H1 (cell line): ENCODE data around the gene ADGRG2. TPM values are rescaled to one million over a fixed set of nuclear protein-coding genes. Genes with fewer than 3 reads are reported as not detected.

Experiments used
- CTCF ChIA-PET: fragments of 300-600 bp; sonication (Branson Sonifier 250); formaldehyde crosslinking; loops from one replicate; lab custom pipeline; 2021; ENCODE audit not compliant: partially characterized antibody; lab: Charles Lee
- POLR2A ChIA-PET: fragments of 300-600 bp; sonication (Branson Sonifier 250); formaldehyde crosslinking; loops from one replicate; lab custom pipeline; 2021; ENCODE audit warnings: inconsistent platforms; ENCODE audit not compliant: partially characterized antibody; lab: Charles Lee
- DNase-seq, 2 experiments: peaks; one replicate each; pipeline versions ENCODE4 v3.0.0 to v3.0.0-alpha.2; 2010 to 2022; ENCODE audit warnings: low spot score in 2 of 2, low read depth in 1 of 2, mixed read lengths in 1 of 2
- FAIRE-seq: peaks from 2 replicates; lab custom pipeline; 2011; peaks lifted over from hg19 to GRCh38; lab: Jason Lieb, UNC
- H2AFZ ChIP-seq: 2 replicates; pipeline ENCODE4 v1.8.1; 2012; ENCODE audit warnings: low read length, inconsistent platforms
- H2AK5ac ChIP-seq: 2 replicates; pipeline ENCODE4 v1.6.1; 2013; ENCODE audit warnings: low read depth, low read length
- H2BK120ac ChIP-seq: replicated peaks from 2 replicates; pipeline ENCODE3; 2013; ENCODE audit warnings: low read depth, low read length, inconsistent platforms
- H2BK12ac ChIP-seq: 2 replicates; pipeline ENCODE4 v1.6.1; 2013; ENCODE audit warnings: low read depth, low read length
- H2BK15ac ChIP-seq: 2 replicates; pipeline ENCODE4 v1.6.1; 2013; ENCODE audit warnings: low read length
- H2BK20ac ChIP-seq: 2 replicates; pipeline ENCODE4 v1.6.1; 2013; ENCODE audit warnings: low read length
- H2BK5ac ChIP-seq: 2 replicates; pipeline ENCODE4 v1.6.1; 2013; ENCODE audit warnings: low read depth, low read length
- H3K14ac ChIP-seq: 2 replicates; pipeline ENCODE4 v1.6.1; 2013; ENCODE audit warnings: inconsistent platforms; ENCODE audit not compliant: insufficient read length
- H3K18ac ChIP-seq: 2 replicates; pipeline ENCODE4 v1.6.1; 2013; ENCODE audit warnings: low read length; ENCODE audit errors: extremely low read depth
- H3K23ac ChIP-seq: 2 replicates; pipeline ENCODE4 v1.6.1; 2013; ENCODE audit warnings: inconsistent platforms; ENCODE audit not compliant: insufficient read length
- H3K23me2 ChIP-seq: 2 replicates; pipeline ENCODE4 v1.6.1; 2013; ENCODE audit warnings: low read depth, low read length
- H3K27ac ChIP-seq: 2 replicates; pipeline ENCODE4 v1.6.1; 2011; ENCODE audit warnings: low read depth, low read length, inconsistent platforms
- H3K27me3 ChIP-seq, 4 experiments: replicated peaks in 1 of 4; 1 replicate in 1 of 4; 2 replicates in 3 of 4; pipeline versions ENCODE4 v1.6.1 to v1.8.1; 2011 to 2013; ENCODE audit warnings: low read length in 3 of 4, mild to moderate bottlenecking in 3 of 4, inconsistent platforms in 2 of 4, mixed read lengths in 2 of 4, moderate library complexity in 1 of 4; ENCODE audit not compliant: control insufficient read depth in 3 of 4, insufficient read depth in 3 of 4; ENCODE audit errors: extremely low read depth in 1 of 4
- H3K36me3 ChIP-seq, 4 experiments: 2 replicates each; pipeline versions ENCODE4 v1.6.1 to v1.8.1; 2011 to 2013; ENCODE audit warnings: mild to moderate bottlenecking in 4 of 4, low read length in 3 of 4, moderate library complexity in 2 of 4, control low read depth in 1 of 4, inconsistent platforms in 1 of 4; ENCODE audit not compliant: insufficient read depth in 4 of 4, control insufficient read depth in 2 of 4
- H3K4ac ChIP-seq: replicated peaks from 2 replicates; pipeline ENCODE3; 2013; ENCODE audit warnings: low read length, low read depth, mixed read lengths, inconsistent platforms; ENCODE audit not compliant: insufficient read length
- H3K4me1 ChIP-seq, 4 experiments: replicated peaks in 1 of 4; 1 replicate in 1 of 4; 2 replicates in 3 of 4; pipeline versions ENCODE4 v1.6.1 to v1.8.1; 2011 to 2013; ENCODE audit warnings: low read length in 3 of 4, inconsistent platforms in 2 of 4, mixed read lengths in 1 of 4; ENCODE audit not compliant: insufficient read depth in 4 of 4, control insufficient read depth in 3 of 4
- H3K4me2 ChIP-seq, 2 experiments: 2 replicates each; pipeline versions ENCODE4 v1.6.1 to v1.8.1; 2011 to 2013; ENCODE audit warnings: low read depth in 2 of 2, low read length in 2 of 2, control low read depth in 1 of 2, inconsistent platforms in 1 of 2, mild to moderate bottlenecking in 1 of 2; ENCODE audit not compliant: insufficient read depth in 1 of 2
- H3K4me3 ChIP-seq, 4 experiments: fragments of 200-600, 300-600 bp in 1 of 4; sonication (generic), shearing (Covaris generic), sonication (Bioruptor Twin) in 1 of 4; 2 replicates each; pipeline versions ENCODE4 v1.5.1 to v1.8.1; 2011 to 2016; ENCODE audit warnings: low read length in 4 of 4, low read depth in 3 of 4, control low read depth in 2 of 4, inconsistent platforms in 2 of 4, mild to moderate bottlenecking in 2 of 4, mixed read lengths in 1 of 4, moderate library complexity in 1 of 4; ENCODE audit not compliant: insufficient read depth in 2 of 4; ENCODE audit errors: extremely low read depth in 1 of 4
- H3K56ac ChIP-seq: replicated peaks from 2 replicates; pipeline ENCODE3; 2013; ENCODE audit warnings: low read depth, mild to moderate bottlenecking, mixed read lengths, low read length, inconsistent platforms; ENCODE audit not compliant: insufficient read length
- H3K79me1 ChIP-seq: 2 replicates; pipeline ENCODE4 v1.6.1; 2013; ENCODE audit warnings: low read depth, low read length, control low read depth
- H3K79me2 ChIP-seq, 2 experiments: 2 replicates each; pipeline versions ENCODE4 v1.6.1 to v1.8.1; 2012 to 2013; ENCODE audit warnings: low read length in 2 of 2, mild to moderate bottlenecking in 2 of 2, inconsistent platforms in 1 of 2; ENCODE audit not compliant: insufficient read depth in 2 of 2, control insufficient read depth in 1 of 2
- H3K9ac ChIP-seq, 4 experiments: replicated peaks in 1 of 4; 1 replicate in 1 of 4; 2 replicates in 3 of 4; pipeline versions ENCODE4 v1.6.1 to v1.8.1; 2011 to 2013; ENCODE audit warnings: low read depth in 3 of 4, low read length in 3 of 4, control low read depth in 2 of 4, mild to moderate bottlenecking in 2 of 4, moderate library complexity in 2 of 4, inconsistent platforms in 1 of 4; ENCODE audit errors: extremely low read depth in 1 of 4
- H3K9me3 ChIP-seq, 2 experiments: 2 replicates each; pipeline versions ENCODE4 v1.6.1 to v1.8.1; 2012 to 2013; ENCODE audit warnings: mild to moderate bottlenecking in 2 of 2, moderate library complexity in 2 of 2, control low read depth in 1 of 2, inconsistent platforms in 1 of 2, low read depth in 1 of 2, low read length in 1 of 2, mixed read lengths in 1 of 2; ENCODE audit not compliant: insufficient read depth in 2 of 2
- H4K20me1 ChIP-seq, 2 experiments: replicated peaks in 1 of 2; 2 replicates each; pipeline versions ENCODE3 to v1.8.1; 2011 to 2013; ENCODE audit warnings: inconsistent platforms in 2 of 2, low read length in 2 of 2, mild to moderate bottlenecking in 1 of 2; ENCODE audit not compliant: insufficient read depth in 2 of 2, control insufficient read depth in 1 of 2
- H4K5ac ChIP-seq: 2 replicates; pipeline ENCODE4 v1.6.1; 2013; ENCODE audit warnings: low read length, low read depth, mixed read lengths, inconsistent platforms; ENCODE audit not compliant: insufficient read length
- H4K8ac ChIP-seq: 2 replicates; pipeline ENCODE4 v1.8.0; 2013; ENCODE audit warnings: mild to moderate bottlenecking, moderate library complexity, low read length, inconsistent platforms; ENCODE audit not compliant: insufficient read depth; ENCODE audit errors: extremely low read depth
- H4K91ac ChIP-seq: replicated peaks from 2 replicates; pipeline ENCODE3; 2013; ENCODE audit warnings: low read length, mixed read lengths, inconsistent platforms; ENCODE audit not compliant: insufficient read length
- EP300 ChIP-seq, 2 experiments: IDR thresholded peaks; 1 replicate in 1 of 2; 2 replicates in 1 of 2; pipeline ENCODE4 v1.6.1; 2011 to 2012; ENCODE audit warnings: low read depth in 2 of 2, low read length in 2 of 2, mild to moderate bottlenecking in 2 of 2, borderline replicate concordance in 1 of 2, inconsistent platforms in 1 of 2, moderate library complexity in 1 of 2
- GTF2F1 ChIP-seq: IDR thresholded peaks from 2 replicates; pipeline ENCODE4 v1.6.1; 2012; ENCODE audit warnings: low read depth, low read length, improper control_type of control experiment, borderline replicate concordance
- NRF1 ChIP-seq: IDR thresholded peaks from 2 replicates; pipeline ENCODE4 v1.6.1; 2011; ENCODE audit warnings: mild to moderate bottlenecking, low read depth, low read length, improper control_type of control experiment
- RNF2 ChIP-seq: fragments of 200-900, 300-1000 bp; sonication (generic); IDR thresholded peaks from 2 replicates; pipeline ENCODE4 v1.7.1; 2016; ENCODE audit warnings: borderline replicate concordance, low read depth, mild to moderate bottlenecking, antibody characterized with exemption, low read length; ENCODE audit not compliant: poor library complexity, severe bottlenecking; ENCODE audit errors: missing control alignments
- SP2 ChIP-seq: IDR thresholded peaks from 2 replicates; pipeline ENCODE4 v1.6.1; 2012; ENCODE audit warnings: mild to moderate bottlenecking, low read length, inconsistent platforms
- TAF1 ChIP-seq: IDR thresholded peaks from 2 replicates; pipeline ENCODE4 v1.6.1; 2011; ENCODE audit warnings: mild to moderate bottlenecking, low read depth, low read length
- TCF12 ChIP-seq: IDR thresholded peaks from 2 replicates; pipeline ENCODE4 v1.6.1; 2011; ENCODE audit warnings: low read depth, mild to moderate bottlenecking, low read length
- WGBS, 2 experiments: shearing (Covaris generic) in 1 of 2; methylation state at CpG; one replicate each; pipeline versions ENCODE4 v1.1.6 to v1.1.7; 2013 to 2015; ENCODE audit warnings: low lambda C conversion rate in 2 of 2, mixed read lengths in 2 of 2, inconsistent platforms in 1 of 2, low coverage in 1 of 2, missing lambda C conversion rate in 1 of 2; ENCODE audit not compliant: insufficient replicate concordance in 2 of 2, insufficient coverage in 1 of 2, insufficient read length in 1 of 2; ENCODE audit errors: extremely low coverage in 1 of 2, missing lambda C conversion rate in 1 of 2; 5-methylcytosine and 5-hydroxymethylcytosine counted together
- polyA plus RNA-seq, 7 experiments: library from polyadenylated mRNA; depleted of rRNA in 3 of 7; stranded (reverse) in 5 of 7; unstranded in 2 of 7; fragments of >200 nt in 5 of 7; fragments of 200-250 nt in 2 of 7; gene quantifications; 1 replicate in 5 of 7; 2 replicates in 1 of 7; 4 replicates in 1 of 7; pipeline versions ENCODE4 v1.2.1 to v1.2.3, GENCODE V29; 2011 to 2013; ENCODE audit warnings: missing spikeins in 2 of 7, mixed read lengths in 2 of 7
- total RNA-seq: library from RNA; stranded (reverse); fragmentation: NEBNext Ultra II Directional; extraction: Animal tissue kit (Norgen Biotek cat#: 25700); gene quantifications from 2 replicates; pipeline ENCODE4 v1.2.1, GENCODE V29; 2021
- TF ChIP-seq, protein P1 (sequence below): IDR thresholded peaks from 2 replicates; pipeline ENCODE4 v1.6.1; 2012; ENCODE audit warnings: low read length, inconsistent platforms

Gene ADGRG2
- total and polyA plus RNA-seq, 2 of the 8 experiments (the other 6 are each of a cell fraction or from before 2014, with no cell fraction given): 8.9 to 13.3 TPM

DNA sequence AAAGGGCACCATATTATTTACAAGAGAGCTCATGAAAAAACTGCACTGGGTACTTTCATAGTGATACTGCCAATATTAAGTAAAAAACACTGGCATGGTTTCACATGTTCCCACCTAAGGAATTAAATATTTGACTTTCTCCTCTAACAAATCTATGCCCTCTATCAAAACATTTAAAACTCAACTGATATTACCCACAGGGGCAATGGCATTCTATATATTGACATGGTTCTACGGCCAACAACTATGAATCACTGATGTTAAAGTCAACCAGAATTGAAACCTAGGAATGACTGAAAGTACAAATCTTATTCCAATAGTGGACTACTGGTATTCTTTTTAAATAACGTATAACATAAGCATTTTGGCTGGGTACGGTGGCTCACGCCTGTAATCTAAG lies 166.6 kb downstream of the ADGRG2 start:
- TF ChIP-seq RNF2: no peak
- TF ChIP-seq, protein P1, sequence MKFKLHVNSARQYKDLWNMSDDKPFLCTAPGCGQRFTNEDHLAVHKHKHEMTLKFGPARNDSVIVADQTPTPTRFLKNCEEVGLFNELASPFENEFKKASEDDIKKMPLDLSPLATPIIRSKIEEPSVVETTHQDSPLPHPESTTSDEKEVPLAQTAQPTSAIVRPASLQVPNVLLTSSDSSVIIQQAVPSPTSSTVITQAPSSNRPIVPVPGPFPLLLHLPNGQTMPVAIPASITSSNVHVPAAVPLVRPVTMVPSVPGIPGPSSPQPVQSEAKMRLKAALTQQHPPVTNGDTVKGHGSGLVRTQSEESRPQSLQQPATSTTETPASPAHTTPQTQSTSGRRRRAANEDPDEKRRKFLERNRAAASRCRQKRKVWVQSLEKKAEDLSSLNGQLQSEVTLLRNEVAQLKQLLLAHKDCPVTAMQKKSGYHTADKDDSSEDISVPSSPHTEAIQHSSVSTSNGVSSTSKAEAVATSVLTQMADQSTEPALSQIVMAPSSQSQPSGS: no peak
- no peak for TF ChIP-seq TAF1
- no peak for TF ChIP-seq GTF2F1
- TF ChIP-seq TCF12: no peak
- no peak for TF ChIP-seq EP300 (IDR thresholded peaks at IDR 0.05; ENCODE audit: borderline replicate concordance in 1 of 2, low read depth in 2 of 2, low read length in 2 of 2)
- no peak for TF ChIP-seq NRF1
- TF ChIP-seq SP2: no peak
- H3K4me1 ChIP-seq: no peaks in the 10 kb centered on the region
- H3K27ac ChIP-seq: no peak overlapping the region
- no peak overlapping the region for H4K91ac ChIP-seq
- H3K56ac ChIP-seq: no peak overlapping the region
- no peaks in the 10 kb centered on the region for H3K27me3 ChIP-seq
- no peak overlapping the region for H2BK12ac ChIP-seq
- H3K36me3 ChIP-seq: peaks cover 0 to 4% (median 0%) of the 10 kb centered on the region in 4 experiments; a peak in 2 of 8 replicates
- no peak overlapping the region for H2BK120ac ChIP-seq
- no peaks in the 10 kb centered on the region for H4K20me1 ChIP-seq
- no peak overlapping the region for H3K9ac ChIP-seq
- no peaks in the 10 kb centered on the region for H3K79me1 ChIP-seq
- H3K23me2 ChIP-seq: no peaks in the 10 kb centered on the region; the same call in 1 of the 2 replicates
- H3K79me2 ChIP-seq: no peaks in the 10 kb centered on the region
- no peak for FAIRE-seq
- no peak overlapping the region for H4K5ac ChIP-seq
- ChIA-PET CTCF (no interaction called here), POLR2A (no interaction called here)
- no peak overlapping the region for H3K4me3 ChIP-seq
- no peaks in the 10 kb centered on the region for H3K9me3 ChIP-seq
- H3K4me2 ChIP-seq: no peak overlapping the region
- no peak overlapping the region for H3K4ac ChIP-seq
- no peak overlapping the region for H3K18ac ChIP-seq
- no peak overlapping the region for H2AFZ ChIP-seq
- no peak overlapping the region for H2AK5ac ChIP-seq
- H2BK5ac ChIP-seq: no peak overlapping the region
- no peak overlapping the region for H3K23ac ChIP-seq
- H2BK15ac ChIP-seq: no peak overlapping the region
- H4K8ac ChIP-seq: no peak overlapping the region
- no peak overlapping the region for H3K14ac ChIP-seq
- H2BK20ac ChIP-seq: no peak overlapping the region
- no peak for DNase-seq
- WGBS, 2 experiments: 92% methylated on average over 4 of the region's 4 CpGs; no CpG with 5 or more reads in 1 of the 2 experiments
